ENCODE results near the gene NEK8.
A peak's percentile ranks its signal among the peaks of the same experiment; 100 is the strongest.

Gene NEK8

DNA sequence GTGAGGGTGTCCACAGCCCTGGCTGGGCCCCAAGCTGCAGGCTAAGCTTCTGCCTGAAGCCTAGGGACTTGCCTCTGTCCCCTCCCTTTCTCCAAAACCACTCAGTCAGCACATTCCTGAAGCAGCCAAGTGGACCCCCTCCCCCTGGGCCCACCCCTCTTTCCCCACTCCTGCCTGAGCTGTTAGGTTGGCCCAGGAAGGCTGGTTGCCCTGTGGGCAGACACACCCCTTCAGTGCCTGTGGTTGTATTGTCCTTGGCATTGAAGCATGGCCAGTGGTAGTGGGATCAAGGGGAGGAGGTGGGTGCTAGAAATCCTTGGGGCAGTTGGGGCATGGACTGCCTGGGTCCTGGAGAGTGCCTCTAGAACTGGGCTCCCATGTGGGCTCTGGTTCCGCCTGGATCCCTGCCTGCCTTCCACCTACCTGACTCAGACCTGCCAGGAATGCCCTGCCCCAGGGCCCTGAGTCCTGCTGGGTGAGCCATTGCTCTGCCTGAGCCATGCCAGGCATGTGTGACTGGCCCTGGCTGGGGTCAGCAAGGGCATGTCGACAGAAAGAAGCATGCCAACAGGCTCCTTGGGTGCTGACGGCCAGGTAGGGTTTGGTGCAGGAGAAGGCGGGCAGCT, 17.3 kb downstream of the NEK8 start:
- peak; percentile 37 for DNase-seq

DNA sequence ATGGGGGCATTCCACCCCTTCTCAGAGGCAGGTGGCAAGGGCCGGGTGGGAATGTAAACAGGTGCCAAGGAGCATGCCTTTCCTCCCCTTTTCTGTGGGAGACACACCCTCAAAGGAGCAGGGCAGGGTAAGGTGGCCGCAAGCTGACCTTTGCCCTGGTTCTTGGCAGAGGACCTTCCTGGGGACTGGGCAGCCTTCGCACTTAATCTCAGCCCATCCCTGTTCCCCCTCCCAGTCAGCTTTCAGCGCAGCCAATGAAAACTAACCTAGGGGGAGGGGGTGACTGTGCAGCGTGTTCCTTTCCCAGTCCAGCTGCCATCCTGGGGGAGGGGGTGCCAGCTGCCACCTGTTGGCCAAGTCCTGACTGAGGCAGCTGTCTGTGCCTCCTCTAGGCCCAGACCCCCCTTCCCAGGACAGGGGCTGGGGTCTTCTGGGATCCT, 18.0 kb downstream of the NEK8 start:
- peak; percentile 72 for DNase-seq

DNA sequence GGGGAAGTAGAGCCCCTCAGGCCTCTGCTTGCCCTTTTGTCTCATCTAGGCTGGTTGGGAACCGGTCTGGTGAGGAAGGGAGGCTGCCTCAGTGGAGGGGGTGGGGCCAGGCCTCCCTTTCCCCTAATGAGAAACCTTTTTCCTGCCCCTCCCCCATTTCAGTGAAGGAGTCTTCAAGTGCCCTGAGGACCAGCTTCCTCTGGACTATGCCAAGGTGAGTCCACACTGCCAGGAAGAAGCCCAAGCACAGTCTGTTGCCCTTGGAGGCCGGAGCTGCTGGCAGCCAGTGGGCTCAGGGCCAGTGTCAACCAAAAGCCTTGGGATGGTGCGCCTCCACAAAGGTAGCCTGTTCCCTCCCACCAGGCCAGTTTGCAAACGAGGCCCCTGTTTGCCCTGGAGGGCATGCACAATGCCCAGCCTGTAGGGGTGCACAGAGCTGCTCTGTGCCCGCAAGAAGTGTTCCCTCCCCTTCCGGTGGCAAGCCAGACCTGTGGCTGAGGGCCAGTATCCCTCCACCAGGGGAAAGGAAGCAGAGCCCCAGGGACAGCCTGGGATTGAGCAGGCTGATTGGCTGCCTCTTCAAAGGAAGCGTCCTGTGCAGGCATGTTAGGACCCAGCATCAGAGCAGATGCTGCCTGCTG, 18.6 kb downstream of the NEK8 start:
- DNase-seq = peak; percentile 51

DNA sequence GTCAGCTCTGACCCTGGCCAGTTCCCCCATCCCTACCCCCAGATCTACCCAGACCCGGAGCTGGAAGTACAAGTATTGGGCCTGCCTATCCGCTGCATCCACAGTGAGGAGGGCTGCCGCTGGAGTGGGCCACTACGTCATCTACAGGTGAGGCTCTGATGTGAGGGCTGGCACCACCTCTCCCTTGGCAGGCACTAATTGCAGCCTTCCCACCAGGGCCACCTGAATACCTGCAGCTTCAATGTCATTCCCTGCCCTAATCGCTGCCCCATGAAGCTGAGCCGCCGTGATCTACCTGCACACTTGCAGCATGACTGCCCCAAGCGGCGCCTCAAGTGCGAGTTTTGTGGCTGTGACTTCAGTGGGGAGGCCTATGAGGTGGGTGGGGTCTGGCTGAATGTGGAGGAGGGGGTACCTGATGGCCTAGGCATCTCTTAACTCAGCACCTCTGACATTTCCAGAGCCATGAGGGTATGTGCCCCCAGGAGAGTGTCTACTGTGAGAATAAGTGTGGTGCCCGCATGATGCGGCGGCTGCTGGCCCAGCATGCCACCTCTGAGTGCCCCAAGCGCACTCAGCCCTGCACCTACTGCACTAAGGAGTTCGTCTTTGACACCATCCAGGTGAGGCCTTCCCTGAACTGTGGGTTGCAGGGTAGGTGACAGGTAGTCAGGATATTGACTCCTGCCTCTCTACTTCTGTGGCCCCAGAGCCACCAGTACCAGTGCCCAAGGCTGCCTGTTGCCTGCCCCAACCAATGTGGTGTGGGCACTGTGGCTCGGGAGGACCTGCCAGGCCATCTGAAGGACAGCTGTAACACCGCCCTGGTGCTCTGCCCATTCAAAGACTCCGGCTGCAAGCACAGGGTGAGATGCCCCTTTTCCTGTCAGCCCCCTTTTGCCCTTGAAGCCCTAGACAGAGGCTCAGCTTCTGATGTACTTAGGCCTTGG, 19.5 kb downstream of the NEK8 start:
- DNase-seq = no peak

DNA sequence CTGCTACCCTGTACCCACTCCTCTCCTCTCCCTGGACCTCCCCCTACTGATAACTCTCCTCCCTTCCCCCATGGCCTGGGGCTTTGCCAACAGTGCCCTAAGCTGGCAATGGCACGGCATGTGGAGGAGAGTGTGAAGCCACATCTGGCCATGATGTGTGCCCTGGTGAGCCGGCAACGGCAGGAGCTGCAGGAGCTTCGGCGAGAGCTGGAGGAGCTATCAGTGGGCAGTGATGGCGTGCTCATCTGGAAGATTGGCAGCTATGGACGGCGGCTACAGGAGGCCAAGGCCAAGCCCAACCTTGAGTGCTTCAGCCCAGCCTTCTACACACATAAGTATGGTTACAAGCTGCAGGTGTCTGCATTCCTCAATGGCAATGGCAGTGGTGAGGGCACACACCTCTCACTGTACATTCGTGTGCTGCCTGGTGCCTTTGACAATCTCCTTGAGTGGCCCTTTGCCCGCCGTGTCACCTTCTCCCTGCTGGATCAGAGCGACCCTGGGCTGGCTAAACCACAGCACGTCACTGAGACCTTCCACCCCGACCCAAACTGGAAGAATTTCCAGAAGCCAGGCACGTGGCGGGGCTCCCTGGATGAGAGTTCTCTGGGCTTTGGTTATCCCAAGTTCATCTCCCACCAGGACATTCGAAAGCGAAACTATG, 20.4 kb downstream of the NEK8 start:
- DNase-seq = no peak

DNA sequence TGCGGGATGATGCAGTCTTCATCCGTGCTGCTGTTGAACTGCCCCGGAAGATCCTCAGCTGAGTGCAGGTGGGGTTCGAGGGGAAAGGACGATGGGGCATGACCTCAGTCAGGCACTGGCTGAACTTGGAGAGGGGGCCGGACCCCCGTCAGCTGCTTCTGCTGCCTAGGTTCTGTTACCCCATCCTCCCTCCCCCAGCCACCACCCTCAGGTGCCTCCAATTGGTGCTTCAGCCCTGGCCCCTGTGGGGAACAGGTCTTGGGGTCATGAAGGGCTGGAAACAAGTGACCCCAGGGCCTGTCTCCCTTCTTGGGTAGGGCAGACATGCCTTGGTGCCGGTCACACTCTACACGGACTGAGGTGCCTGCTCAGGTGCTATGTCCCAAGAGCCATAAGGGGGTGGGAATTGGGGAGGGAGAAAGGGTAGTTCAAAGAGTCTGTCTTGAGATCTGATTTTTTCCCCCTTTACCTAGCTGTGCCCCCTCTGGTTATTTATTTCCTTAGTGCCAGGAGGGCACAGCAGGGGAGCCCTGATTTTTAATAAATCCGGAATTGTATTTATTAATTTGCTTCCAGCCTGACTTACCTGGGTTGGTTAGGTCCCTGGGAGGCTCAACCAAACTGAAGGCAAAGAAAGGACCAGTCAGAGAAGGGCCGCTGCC, 21.1 kb downstream of the NEK8 start:
- no peak for DNase-seq

DNA sequence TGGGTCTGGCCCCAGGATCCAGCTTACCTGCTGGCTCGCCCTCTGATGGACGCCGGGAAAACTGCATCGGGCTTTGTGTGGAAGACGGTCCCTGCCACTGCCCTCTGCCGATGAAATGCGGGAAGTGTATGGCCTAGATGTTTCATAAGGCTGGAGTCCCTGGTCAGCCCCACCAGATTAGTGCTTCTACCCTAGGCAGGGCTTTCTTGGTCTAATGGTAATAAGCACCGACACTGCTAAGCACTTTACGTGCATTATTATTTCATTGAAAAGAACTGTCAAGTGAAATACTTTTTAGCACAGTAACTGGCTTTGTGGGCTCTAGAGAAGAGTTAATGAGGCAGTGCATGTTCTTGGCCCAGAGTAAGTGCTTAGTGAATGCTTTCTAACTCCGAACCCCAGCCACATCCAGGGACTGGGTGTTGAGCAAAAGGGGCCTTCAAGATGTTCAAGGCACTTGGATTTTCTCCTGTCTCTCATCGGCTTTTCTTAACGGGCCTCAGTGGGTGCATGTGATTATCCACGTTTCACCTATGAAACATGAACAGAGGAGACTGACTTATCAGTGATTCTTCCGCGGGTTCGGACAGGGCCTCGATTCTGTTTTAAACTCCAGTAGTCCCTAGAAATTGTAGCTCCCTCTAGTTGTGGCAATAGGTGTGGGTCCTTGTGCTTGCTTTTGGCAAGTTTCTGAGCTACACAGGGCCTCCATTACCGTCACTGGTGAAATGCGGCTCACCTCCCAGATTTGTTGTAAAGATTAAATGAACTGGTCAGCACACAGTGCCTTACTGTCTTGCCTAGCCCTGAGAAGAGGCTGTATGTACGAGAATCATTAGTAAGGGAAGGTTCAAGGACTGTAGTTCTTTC, 21.8 kb downstream of the NEK8 start:
- DNase-seq = peak; percentile 94

DNA sequence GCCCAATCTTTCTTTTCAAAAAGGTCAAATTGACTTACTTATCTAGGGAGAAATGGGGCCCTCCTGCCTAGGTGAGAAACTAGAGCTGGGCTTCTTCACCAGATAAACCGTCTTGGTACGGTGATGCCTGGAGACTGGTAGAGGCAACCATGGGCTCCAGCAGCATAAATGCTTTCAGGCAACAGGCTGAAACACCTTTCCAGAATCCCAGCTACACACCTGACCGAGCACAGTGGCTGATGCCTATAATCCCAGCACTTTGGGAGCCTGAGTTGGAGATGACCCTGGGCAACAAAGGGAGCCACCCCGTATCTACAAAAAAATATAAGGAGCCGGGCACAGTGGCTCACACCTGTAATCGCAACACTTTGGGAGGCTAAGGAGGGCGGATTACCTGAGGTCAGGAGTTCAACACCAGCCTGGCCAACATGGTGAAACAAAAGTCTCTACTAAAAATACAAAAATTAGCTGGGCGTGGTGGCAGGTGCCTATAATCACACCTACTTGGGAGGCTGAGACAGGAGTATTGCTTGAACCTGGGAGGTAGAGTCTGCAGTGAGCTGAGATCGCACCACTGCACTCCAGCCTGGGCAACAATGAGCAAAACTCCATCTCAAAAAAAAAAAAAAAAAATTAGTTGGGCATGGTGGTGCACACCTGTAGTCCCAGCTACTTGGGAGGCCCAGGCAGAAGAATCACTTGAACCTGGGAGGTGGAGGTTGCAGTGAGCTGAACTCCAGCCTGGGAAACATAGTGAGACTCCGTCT, 23.2 kb downstream of the NEK8 start:
- no peak for DNase-seq

DNA sequence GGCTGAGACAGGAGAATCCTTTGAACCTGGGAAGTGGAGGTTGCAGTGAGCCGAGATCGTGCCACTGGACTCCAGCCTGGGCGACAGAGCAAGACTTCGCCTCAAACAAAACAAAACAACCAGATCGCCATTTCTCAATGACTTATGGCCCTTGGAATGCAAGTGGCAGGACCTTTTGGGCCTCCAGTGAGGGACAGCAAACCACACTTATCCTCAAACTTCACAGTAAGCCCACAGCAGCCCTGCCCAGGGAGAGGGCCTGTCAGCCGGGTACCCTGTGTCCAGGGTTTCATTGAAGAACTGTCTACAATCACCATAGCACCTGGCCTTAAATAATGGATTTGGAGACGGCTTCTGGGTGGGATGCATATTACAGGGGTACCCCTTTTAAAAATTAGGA, 26.9 kb downstream of the NEK8 start:
- DNase-seq = no peak

DNA sequence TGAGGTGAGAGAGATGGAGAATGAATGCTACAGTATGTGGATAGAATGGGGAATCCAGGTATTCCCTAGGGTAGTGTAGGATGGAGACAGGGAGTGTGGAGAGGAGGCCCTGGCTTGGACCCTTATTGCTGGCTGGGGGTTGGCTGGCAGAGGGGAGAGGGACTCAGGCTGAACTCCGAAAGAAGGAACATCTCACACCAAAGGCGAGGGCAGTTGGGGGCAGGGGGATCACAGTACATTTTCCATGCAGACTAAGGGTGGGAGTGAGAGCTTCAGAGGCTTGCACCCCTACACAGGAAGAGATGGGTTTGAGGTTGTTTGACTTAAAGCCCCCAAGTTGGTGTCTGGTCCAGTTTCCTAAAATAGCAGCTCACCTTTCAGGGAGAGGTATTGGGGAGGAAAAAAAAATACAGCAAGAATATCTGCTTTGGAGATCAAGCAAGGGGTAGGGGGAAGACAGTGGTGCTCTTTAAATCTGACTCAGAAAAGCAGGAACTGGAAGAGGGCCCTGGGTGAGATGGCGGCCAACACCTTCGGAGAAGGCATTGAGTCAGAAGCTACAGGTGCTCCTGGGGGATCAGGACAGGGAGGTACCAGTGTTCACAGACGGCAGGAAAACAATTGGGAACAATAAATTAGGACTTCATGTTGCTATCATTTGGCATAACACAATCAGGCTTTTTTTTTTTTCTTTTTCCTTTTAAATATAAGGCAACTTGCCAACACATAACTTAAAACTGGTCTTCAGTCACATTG, 27.6 kb downstream of the NEK8 start:
- no peak for DNase-seq

DNA sequence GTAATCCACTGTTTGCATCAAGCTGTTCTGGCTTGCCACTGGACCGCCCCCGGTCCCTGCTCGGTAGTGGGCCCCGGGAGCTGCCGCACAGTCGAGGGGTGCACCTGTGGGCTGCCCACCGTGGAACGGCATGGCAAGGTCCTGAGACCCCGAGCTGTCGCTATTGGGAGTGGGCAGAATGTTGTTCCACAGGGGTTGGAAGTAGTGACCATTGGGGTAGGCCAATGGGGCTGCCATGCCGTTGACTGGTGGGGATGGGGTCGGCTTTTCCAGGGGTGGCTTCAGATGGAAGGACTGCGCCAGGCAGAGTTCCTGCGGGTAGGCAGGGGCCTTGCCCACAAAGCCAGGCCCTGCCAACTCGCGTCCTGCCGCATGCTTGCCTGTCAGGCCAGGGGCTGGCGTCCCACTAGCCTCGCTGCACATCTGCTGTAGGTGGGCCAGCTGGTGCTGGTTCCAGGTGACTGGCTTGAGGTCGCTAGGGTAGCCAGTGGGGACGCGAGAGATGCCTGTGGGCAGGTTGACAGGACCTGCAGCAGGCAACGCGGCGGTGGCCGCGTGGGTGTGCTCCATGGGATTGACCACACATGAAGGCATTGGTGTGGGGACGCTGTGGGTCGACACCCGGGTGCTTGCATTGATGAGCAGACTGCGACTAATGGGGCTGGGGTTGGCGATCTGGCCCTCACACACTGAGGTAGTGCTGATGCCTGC, 30.0 kb downstream of the NEK8 start:
- no peak for DNase-seq

DNA sequence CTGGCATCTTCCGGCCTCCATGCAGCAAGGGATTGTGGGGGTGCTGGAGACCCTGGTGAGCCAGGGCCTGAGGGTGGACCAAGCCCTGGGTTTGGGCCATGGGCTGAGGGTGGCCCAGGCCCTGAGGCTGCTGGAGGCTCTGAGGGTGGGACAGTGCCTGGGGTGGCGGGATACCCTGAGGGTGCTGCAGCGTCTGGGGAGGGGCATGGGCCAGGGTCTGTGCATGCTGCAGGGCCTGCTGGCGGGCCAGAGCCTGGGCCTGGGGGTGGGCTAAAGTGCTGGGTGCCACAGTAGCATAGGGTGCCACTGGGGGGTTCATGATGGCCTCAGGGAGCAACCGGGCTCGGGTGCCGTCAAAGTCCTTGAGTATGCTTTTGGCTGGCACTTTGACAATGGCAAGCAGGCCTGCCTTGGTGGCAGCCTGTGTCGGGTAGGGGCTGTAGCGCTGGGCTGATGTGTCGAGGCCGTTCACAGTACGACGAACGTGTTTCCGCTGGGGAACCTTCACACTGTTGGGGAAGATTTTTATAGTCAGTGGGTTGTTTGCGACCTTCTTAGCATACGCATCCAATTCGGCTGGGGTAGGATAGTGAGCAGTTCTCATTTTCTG, 30.8 kb downstream of the NEK8 start:
- no peak for DNase-seq

DNA sequence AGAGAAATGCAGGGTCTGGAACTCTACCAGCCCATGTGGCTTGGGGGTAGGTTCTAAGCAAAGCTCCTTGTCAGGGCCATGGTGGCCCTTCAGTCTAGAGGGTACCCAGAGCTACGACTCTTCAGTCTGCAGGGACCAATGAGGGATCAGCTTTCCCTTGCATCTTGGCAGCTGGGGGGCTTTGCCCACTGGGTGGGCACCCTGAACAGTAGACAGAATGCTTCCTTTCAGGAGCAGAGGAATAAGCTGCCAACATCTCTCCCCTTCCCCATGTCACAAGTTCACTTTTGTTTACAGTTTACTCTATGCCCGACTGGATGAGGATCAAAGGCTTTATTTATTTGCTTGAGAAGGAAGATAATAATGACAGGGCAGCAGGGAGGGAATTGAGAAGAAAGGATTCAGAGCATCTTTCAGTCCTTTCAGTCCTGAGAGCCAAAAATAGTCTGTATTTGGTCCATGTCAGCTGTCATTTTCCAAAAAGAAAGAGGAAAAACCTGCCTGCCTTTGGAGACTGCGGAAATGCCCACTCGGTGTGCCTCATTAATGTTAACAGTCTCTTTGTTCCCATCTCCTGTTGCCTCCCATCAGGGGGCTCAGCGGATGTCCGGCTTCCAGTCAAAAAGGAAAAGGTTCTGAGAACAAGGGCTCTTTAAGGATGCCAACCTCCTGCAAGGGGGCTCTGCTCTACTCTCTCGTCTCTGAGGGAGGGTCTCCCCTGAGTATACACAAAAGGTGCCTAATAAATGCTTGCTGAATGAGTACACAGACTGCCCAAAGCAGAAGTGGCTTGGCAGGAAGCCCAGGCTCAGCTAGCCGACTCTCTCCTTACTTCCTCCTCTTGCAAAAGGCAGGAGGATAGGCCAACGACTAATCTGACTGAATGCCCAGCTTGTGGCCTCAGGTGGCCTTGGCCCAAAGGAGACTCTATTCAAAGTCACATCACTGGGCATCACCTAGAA, 32.3 kb downstream of the NEK8 start:
- DNase-seq = peak; percentile 92

DNA sequence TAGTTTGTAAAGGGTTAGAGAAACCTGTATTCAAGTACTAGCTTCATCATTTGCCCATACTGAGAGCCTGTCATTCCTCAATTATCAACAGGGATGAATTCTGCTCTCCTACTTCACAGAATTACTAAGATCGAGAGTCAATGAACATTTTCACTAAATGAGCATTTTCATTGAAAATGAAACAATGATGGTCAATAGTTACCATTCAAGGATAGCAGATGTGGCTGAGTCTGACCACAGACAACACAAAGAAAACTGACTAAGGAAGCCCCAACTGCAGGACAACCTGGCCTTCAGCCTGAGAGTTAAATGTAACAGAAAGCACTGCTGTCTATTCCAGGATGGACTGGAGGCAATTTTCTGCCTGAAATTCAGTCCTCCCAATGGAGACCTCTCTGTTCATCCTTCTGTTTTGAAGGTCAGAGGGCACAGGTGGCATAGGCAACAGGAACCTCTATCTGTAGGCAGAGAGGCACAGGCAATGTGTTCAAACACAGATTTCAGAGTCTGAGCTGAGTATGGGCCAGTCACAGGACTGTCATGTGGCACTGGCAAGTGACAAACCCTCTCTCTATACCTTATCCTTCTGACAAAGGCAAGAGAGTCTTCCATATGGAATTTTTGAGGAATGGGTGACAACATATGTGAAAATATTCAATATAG, 34.7 kb downstream of the NEK8 start:
- no peak for DNase-seq

DNA sequence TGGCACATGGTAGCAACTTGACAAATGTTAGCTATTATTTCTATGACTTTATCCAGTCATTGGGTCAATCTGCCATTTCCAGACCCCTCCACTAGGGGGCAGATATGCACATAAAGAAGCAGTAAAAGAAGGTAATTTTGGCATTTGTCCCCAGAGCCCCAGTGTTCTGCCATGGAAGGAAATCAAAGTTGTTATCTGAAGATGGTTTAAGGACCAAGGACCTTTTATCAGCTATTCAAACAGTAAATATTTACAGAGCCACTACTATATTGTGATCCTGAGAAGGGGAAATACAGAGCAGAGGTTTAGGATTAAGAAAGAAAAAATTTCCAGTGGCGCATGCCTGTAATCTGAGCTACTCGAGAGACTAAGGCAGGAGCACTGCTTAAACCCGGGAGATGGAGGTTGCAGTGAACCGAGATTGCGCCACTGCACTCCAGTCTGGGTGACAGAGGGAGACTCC, 35.2 kb downstream of the NEK8 start:
- peak; percentile 80 for DNase-seq

DNA sequence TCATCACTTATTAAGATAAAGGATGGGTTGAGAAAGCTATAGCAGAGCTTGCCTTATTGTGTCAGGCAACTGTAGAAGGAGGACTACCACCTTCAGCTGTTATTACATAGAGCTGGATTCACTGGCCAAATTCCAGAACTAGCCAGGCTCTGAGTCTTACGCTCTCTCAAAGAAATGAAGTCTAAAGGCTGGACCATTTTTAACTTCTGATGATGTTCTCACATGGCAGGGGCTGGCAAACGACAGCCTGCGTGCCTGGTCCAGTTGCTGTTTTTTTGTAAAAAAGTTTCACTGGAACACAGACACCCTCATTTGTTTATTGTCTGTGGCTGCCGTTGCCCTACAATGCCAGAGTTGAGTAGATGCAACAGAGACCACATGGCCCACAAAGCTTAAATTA, 36.5 kb downstream of the NEK8 start:
- DNase-seq = no peak

DNA sequence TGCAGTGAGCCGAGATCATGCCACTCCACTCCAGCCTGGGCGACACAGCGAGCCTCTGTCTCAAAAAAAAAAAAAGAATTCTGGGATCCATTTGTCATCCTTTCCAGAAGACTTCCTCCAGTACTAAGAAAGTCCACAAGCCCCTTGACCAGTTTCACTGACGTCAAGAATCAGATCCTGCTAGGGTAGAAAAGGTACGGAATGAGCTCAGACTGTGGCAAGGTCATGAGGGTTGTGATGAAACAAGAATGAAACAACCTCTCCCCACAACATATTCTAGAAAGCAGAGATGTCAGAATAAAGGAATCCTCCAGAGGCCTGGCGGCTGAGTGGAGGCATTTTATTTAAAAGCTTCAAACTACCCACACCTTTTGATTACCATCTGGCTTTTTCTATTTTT, 45.1 kb downstream of the NEK8 start:
- no peak for DNase-seq

Measured in NCI-H69 (cell line).